CD4-positive, alpha-beta T cell treated with Interleukin-4 for 1 hour (primary cell): ENCODE data around the gene CHCHD6.

Experiments used
- DNase-seq, 2 donors: peaks; one replicate each; pipeline ENCODE4 v3.0.0-alpha.2; 2020 to 2022

The CHCHD6 gene

DNA sequence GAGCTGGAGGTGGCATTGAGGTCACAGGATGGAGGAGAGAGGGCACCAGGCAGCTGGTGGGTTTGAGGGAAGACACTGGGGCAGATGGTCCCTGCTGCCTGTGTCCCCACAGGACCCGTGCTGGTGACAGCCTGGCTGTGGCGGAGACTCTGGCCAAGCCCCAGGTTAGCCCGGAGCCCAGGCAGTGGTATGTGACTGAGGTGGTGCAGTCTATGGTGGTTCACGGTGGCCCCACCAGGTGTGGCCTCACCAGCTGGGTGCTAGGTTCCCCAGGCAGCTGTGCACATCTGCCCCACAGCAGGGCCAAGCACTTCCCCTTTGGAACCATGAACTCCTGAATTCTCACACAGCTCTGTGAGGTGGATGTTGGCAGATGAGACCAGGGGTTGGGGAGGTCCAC lies 294.3 kb downstream of the CHCHD6 start:
- DNase-seq = no peak

DNA sequence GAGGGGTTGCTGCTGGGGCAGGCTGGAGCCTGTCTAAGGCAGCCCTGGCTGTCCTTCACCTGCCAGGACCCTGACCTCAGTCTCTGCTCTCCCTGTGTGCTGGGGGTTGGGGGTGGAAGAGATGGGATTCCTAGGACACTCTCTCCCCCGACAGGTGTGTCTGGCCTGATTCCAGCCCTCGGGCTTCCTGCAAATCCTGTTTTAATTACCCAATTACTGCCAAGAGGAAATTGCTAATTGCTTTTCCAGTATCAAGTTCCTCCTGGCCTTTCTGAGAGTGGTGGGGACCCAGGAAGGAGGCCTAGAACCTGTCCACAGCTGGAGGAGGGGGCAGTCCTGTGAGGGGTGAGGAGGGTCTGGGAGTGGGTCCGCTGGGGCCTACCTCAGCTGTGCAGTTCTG lies 294.7 kb downstream of the CHCHD6 start:
- no peak for DNase-seq

DNA sequence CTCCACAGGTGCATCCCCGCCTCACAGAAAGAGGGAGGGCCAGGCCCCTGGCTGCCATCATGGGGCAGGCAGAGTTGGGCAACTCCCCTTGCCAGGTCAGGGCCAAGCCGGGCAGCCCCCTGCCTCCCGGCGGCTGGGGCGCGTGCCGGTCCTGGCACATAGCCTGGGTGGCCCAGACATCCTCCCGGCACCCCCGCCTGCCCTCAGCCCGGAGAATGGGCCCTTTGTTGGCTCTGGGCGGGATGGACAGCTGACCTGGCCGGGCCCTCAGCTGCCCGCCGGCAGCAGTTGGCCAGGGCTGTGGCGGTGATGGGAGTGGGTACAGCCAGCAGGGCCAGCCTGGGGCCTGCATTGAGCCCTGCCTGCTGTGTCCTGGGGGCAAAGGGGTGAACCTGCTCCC lies 295.3 kb downstream of the CHCHD6 start:
- no peak for DNase-seq

DNA sequence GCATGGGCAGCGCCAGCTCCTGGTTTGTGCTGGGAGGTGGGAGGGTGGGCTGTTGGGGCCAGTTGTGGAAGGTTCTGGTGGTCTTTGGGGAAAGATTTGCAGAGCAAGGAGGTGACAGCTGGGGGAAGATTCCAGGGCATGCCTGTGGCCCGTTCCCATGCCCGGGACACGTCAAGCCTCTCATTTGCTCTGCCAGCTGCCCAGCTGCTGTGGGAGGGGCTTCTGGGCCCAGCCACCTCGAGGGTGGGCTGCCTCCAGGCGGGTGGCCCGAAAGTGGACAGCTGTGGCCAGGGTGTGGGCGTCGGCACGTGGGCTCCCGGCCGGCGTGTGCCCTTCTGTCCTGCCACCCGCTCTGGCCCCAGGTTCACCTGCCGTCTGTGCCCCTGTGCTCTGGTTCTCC lies 296.1 kb downstream of the CHCHD6 start:
- DNase-seq = no peak

DNA sequence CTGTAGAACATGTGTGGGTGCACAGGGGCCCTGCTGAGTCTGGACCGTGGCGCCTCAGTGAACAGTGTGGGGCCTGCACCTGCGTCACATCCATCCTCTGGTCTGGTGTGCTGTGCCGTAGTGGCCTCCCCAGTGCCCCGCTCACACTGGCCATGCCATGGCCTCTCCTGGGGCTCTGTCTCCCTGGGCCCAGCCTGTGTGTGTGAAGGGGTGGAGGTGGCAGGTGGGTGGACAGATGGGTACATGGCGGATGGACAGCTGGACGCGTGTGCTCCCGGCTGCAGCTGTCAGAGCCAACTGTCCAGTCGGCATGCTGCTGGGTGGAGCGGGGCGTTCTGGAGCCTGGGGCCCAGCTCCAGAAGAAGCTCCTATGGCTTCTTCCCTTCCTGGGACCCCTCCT lies 296.7 kb downstream of the CHCHD6 start:
- DNase-seq = no peak

DNA sequence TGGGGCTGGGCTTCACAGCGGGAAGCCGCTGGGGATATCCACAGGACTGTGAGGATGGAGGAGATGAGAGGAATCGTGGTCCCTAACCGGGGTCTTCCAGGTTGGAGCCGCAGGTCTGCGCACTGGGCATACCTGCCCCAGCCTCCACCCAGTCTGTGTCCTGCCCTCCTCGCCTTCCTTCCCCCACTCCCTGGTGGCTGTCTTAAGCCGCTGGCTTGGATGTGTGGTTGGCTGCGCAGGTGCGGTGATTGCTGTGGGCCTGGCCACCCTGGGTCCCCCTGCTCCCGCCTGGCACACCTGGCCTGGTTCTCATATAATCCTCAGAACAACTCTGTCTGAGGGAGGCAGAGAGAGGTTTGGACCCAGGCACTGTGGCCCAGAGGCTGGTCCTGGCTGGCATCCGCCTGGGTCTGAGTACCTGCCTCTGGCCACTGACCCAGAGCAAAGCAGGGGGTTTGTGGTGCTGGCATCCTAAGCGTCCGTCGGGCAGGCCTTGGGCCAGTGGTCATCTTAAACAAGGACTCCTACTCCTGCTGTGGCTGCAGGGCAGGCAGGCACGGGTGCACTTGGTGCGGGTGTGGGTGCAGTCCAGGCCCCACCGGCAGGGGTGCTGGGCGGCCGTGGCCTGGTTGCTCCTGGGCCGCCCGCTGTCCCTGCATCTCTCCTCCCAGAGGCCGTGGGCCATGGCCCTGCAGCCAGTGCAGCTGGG lies 297.6 kb downstream of the CHCHD6 start:
- DNase-seq = no peak

DNA sequence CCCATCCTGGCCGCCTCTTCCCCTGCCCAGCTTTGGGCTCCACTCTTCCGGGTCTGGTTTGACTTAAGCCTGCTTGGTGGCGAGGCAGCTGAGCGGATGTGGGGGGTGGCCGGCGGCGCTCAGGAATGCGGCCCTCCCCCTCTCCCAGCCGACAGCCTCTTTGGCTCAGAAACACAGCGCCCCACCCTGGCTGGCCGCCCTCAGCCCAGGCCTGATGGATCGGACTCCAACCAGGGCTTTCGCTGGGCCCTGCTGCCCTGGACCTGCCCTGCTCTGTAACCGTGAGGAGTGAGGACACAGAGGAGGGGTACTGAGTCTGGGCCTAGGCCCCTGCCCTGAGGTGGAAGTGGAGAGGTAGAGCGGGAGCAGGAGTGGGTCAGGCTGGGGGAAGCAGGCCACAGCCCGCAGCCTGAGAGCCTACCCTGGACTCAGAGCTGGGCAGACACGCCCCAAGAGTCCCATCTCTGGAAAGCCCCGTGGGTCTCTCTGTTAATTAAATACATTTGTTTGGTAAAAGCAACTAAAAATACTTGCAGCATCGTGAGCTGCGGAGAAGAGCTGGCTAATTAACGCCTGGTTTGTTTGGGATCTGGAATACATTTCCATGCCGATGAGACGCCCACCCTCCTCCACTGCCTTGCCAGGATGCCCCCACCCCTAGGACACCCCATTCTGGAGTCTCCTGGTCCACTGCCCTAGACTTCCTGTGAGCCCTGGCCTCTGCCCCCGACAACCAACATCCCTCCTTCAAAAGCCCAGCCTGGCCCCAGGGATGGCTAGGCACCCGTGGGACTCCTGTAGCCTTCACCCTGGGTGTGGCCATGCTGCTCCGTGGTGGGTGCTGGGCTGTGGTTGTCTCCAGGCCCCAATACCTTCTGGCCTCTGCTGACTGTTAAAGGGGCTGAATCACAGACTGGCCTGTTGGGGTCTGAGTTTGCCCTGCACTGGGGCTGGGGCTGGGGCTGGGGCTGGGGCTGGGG lies 298.4 kb downstream of the CHCHD6 start:
- DNase-seq = no peak

DNA sequence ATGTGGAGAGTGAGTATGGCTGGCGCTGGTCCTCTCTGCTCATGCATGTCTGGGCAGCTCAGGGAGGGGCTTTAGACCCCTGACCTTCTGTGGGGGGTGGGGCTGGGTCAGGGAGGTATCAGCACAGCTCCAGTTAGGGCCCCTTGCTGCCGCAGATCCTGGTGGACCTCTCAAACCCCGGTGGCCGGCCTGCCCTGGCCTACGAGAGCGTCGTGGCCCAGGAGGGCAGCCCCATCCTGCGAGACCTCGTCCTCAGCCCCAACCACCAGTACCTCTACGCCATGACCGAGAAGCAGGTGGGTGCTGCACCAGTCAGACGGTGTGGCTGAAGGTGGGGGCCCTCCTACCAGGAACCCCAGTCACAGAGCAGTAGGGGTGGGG lies 299.1 kb downstream of the CHCHD6 start:
- no peak for DNase-seq

DNA sequence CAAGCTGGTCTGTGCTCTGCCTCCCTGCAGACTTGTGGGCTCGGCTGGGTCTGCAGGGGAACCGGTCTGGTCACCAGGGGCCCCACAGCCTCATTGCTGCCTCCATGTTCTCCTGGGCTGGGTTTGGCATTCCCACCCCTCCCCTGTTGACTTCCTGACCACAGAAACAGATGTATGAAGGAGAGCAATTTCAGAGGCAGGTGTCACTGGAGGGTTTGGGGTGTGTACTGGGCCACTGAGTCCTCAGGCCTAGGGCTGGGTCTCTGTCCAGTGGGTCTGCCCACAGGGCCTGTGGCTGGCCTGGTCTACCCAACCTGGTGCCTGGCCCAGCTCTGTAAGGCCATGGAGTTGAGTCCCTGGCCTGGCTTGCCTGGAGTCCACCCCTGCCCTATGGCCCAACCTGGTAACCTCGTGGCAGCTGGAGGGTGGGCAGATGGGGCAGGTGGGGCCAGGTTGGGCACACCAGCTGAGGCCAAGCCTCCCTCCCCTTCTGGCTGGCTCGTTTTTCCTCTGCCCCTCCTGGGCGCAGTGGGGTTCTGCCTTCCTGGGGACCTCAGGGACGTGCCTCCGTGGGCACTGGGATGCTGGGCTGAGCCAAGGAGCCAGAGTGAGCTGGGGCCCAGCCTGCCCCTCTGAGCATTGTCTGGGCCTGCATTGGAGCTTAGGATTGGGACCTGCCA lies 299.7 kb downstream of the CHCHD6 start:
- no peak for DNase-seq

DNA sequence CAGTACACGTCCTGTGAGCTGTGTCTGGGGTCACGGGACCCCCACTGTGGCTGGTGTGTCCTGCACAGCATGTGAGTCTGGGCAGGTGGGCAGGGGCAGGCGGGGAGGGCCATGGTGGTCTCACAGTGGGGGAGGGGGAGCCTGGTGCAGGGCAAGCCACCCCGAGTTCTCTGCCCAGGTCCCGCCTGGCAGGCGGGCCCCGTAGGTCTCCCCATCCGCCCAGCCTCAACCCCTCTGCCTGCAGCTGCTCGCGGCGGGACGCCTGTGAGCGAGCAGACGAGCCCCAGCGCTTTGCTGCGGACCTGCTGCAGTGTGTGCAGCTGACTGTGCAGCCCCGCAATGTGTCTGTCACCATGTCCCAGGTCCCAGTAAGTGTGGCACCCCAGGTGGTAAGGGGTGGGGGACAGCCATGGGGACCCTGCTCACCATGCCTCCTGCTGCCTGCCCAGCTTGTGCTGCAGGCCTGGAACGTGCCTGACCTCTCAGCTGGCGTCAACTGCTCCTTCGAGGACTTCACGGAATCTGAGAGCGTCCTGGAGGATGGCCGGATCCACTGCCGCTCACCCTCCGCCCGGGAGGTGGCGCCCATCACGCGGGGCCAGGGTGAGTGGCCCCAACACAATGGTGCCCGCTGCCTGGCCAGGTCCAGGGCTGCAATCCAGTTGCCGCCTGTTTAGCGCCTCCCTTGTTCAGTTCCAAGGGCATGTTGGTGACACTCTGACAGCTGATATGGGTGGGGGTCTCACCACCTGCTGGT lies 300.8 kb downstream of the CHCHD6 start:
- no peak for DNase-seq

DNA sequence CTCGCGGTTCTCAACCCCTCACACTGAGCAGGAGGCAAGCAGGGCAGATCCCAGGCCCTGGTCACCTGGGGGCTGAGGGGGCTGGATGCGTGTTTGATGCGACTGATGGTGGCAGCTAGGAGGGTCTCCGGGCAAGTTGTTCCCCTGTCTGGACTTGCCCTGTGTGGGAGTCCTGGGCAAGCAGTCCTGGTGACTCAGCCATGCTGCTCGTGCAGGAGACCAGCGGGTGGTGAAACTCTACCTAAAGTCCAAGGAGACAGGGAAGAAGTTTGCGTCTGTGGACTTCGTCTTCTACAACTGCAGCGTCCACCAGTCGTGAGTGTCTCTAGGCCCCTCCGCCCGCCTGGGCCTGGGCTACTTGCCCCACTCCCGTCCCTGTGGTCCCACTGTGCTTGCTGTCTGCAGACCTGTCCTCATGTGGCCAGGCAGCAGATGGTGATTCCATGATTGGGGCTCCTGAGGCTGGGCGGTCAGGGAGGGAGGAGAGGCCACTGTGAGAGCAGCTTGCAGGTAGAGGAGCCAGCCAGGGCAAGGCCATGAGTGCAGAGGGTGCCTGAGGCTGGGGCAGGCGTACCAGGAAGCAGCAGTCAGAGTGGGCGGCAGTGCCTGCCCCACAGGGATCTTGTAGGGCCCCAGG lies 301.9 kb downstream of the CHCHD6 start:
- DNase-seq = no peak

DNA sequence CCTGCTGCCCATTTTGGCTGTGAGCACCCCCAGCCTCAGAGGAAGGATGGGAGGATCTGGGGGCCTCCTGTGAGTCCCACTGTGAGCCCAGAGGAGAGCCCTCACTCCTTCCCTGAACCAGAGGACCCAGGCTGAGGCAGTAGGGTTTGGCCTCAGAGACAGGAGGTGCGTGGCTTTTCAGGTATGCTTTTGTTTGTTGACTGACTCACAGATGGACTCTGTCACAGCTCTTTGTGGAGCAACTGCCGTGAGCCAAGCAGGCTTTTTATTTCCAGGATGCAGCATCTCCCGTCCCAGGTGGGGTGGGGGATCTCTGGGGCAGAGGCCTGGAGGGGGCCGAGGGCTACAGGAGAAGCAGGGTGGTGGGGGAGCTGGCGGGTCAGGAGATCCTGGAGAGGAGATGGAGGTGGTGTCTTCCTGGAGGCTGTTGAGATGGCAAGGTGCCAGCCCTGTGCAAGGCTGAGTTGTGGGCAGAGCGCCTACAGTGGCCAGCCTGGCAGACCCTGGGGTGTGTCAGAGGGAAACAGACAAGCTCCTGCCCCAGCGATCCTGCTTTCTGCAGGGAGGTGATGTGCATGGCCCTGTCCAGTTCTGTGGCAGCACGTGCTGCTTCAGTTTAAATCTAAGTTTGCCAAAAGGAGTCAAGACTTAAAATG lies 302.9 kb downstream of the CHCHD6 start:
- DNase-seq = no peak

GRCh38 chr3:127008236-127008635 lies 304.2 kb downstream of the CHCHD6 start:
- DNase-seq = no peak

DNA sequence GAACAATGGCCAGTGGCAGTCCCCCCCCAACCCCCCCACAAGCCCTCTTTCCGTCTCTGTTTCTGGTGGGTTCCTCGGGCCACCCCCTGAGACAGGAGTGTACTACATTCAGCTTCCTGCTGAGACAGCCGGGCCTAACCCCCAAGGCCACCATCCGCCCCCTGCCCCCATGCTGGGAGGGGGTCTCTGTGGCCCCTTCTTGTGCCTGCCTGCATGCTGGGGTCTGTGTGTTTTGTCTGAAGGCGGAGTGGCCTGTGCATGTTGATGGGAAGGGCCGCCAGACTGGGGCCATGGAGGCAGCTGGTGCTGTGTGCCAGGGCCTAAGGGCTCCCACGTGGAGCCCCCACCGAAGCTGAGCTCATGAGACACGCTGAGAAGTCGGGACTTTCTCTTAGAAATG lies 305.5 kb downstream of the CHCHD6 start:
- no peak for DNase-seq
